ENCODE measurements around the gene GLTPD2. TPM values are rescaled to one million over a fixed set of nuclear protein-coding genes. Genes with fewer than 3 reads are reported as not detected.

GLTPD2 gene
- total RNA-seq, 1 donor from 2014 or later: 0.22 TPM

DNA sequence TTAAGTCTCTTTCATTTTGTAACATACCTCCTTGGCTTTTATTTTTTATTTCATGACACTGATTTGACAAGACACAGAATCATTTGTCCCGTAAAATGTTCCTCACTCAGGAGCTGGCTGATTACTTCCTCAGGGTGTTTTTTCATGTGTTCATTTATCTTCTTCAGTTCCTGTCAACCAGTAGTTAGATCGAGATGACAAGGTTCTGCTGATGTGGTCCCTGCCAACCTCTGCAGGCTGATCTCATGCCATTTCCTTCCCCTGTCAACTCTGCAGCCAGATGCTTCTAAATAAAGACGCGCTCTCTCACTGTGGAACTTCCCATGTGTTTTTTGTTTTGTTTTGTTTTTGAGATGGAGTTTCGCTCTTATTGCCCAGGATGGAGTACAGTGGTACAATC, 40.9 kb upstream of the GLTPD2 start:
- no peak for DNase-seq (ENCODE audit: low spot score in 2 of 2, unreplicated experiment in 2 of 2)

GRCh38 chr17:4748686-4749085, 40.1 kb upstream of the GLTPD2 start:
- TF ChIP-seq CTCF (IDR thresholded peaks at IDR 0.05; ENCODE audit: unreplicated experiment): no peak
- Mint-ChIP-seq H3K9me3 (no peaks in the 10 kb centered on the region), H3K36me3 (no peaks in the 10 kb centered on the region), H3K4me1 (peaks cover 6% of the 10 kb centered on the region), H3K27me3 (ENCODE audit: low read depth) (peaks cover 92% of the 10 kb centered on the region), H3K27ac (no peak overlapping the region), H3K4me3 (no peak overlapping the region)
- no peak for DNase-seq (ENCODE audit: low spot score in 2 of 2, unreplicated experiment in 2 of 2)

More for the DNA sequence above, 40.9 kb upstream of the GLTPD2 start:
- Mint-ChIP-seq H3K9me3 (no peaks in the 10 kb centered on the region), H3K27me3 (ENCODE audit: low read depth) (peaks cover 94% of the 10 kb centered on the region), H3K27ac (no peak overlapping the region), H3K4me3 (no peak overlapping the region), H3K36me3 (no peaks in the 10 kb centered on the region), H3K4me1 (peaks cover 6% of the 10 kb centered on the region)
- TF ChIP-seq CTCF (IDR thresholded peaks at IDR 0.05; ENCODE audit: unreplicated experiment): no peak

- Mint-ChIP-seq H3K36me3 (no peaks in the 10 kb centered on the region), H3K4me1 (no peaks in the 10 kb centered on the region)
These were observed 38.2 kb upstream of the GLTPD2 start for GRCh38 chr17:4750606-4751005.

GRCh38 chr17:4751932-4752331, 36.8 kb upstream of the GLTPD2 start:
- no peak for DNase-seq (ENCODE audit: low spot score in 2 of 2, unreplicated experiment in 2 of 2)
- H3K36me3 Mint-ChIP-seq: no peaks in the 10 kb centered on the region
- no peaks in the 10 kb centered on the region for H3K9me3 Mint-ChIP-seq
- no peak overlapping the region for H3K27ac Mint-ChIP-seq
- no peaks in the 10 kb centered on the region for H3K4me1 Mint-ChIP-seq
- H3K4me3 Mint-ChIP-seq: no peak overlapping the region
- TF ChIP-seq CTCF (IDR thresholded peaks at IDR 0.05; ENCODE audit: unreplicated experiment): no peak
- peaks cover 78% of the 10 kb centered on the region for H3K27me3 Mint-ChIP-seq (ENCODE audit: low read depth)

More at GRCh38 chr17:4750606-4751005, 38.2 kb upstream of the GLTPD2 start:
- Mint-ChIP-seq H3K27me3 (ENCODE audit: low read depth) (peaks cover 89% of the 10 kb centered on the region), H3K4me3 (no peak overlapping the region), H3K27ac (no peak overlapping the region), H3K9me3 (no peaks in the 10 kb centered on the region)
- no peak for DNase-seq (ENCODE audit: low spot score in 2 of 2, unreplicated experiment in 2 of 2)
- TF ChIP-seq CTCF (IDR thresholded peaks at IDR 0.05; ENCODE audit: unreplicated experiment): no peak

DNA sequence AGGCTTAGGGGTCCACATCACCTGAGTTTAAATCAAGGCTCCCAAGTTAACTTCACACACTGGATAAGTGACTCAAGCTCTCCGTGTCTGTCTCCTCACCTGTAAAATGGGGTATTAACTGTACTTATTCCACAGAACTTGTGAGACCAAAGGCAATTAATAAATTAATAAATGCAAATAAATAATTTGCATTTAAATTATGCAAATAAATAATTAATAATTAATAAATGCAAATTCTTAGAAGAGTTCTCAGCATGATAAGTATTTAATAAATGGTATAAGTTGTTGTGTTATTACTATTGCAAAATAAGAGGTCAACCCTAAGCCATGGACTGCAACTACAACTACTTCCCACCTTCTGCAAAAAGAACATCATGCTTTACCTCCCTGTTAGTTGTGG, 35.4 kb upstream of the GLTPD2 start:
- no peak for DNase-seq (ENCODE audit: low spot score in 2 of 2, unreplicated experiment in 2 of 2)
- TF ChIP-seq CTCF (IDR thresholded peaks at IDR 0.05; ENCODE audit: unreplicated experiment): no peak
- Mint-ChIP-seq H3K4me3 (no peak overlapping the region), H3K27me3 (ENCODE audit: low read depth) (peaks cover 75% of the 10 kb centered on the region), H3K36me3 (no peaks in the 10 kb centered on the region), H3K9me3 (no peaks in the 10 kb centered on the region), H3K4me1 (no peaks in the 10 kb centered on the region), H3K27ac (no peak overlapping the region)

- TF ChIP-seq CTCF (IDR thresholded peaks at IDR 0.05; ENCODE audit: unreplicated experiment): no peak
- H3K36me3 Mint-ChIP-seq: no peaks in the 10 kb centered on the region
- no peak overlapping the region for H3K27ac Mint-ChIP-seq
- no peak overlapping the region for H3K4me3 Mint-ChIP-seq
- no peak for DNase-seq (ENCODE audit: low spot score in 2 of 2, unreplicated experiment in 2 of 2)
- H3K27me3 Mint-ChIP-seq (ENCODE audit: low read depth): peaks cover 34% of the 10 kb centered on the region
- H3K4me1 Mint-ChIP-seq: no peaks in the 10 kb centered on the region
- H3K9me3 Mint-ChIP-seq: no peaks in the 10 kb centered on the region
These were observed 29.0 kb upstream of the GLTPD2 start for GRCh38 chr17:4759776-4760236.
